ENCODE measurements around the gene CDH16. TPM values are rescaled to one million over a fixed set of nuclear protein-coding genes. Genes with fewer than 3 reads are reported as not detected.

The CDH16 gene
- total RNA-seq, 1 donor from 2014 or later, result not detected

- no peak overlapping the region for H3K27ac ChIP-seq (ENCODE audit: low read depth, low read length)
- no peaks in the 10 kb centered on the region for H3K27me3 ChIP-seq (ENCODE audit: insufficient read depth, low read length)
- H2AFZ ChIP-seq (ENCODE audit: low read depth, low read length), result no peak overlapping the region
- H3K9me3 ChIP-seq (ENCODE audit: insufficient read depth, low read depth, low read length), result no peaks in the 10 kb centered on the region
- Mint-ChIP-seq H3K27ac (ENCODE audit: unreplicated experiment) (no peak overlapping the region), H3K4me3 (ENCODE audit: unreplicated experiment) (no peak overlapping the region), H3K27me3 (ENCODE audit: low read depth, unreplicated experiment) (peaks cover 7% of the 10 kb centered on the region), H3K36me3 (ENCODE audit: low read depth, unreplicated experiment) (peaks cover 1% of the 10 kb centered on the region), H3K9me3 (ENCODE audit: unreplicated experiment) (peaks cover 3% of the 10 kb centered on the region), H3K4me1 (ENCODE audit: low read depth, unreplicated experiment) (peaks cover 19% of the 10 kb centered on the region)
- FAIRE-seq (no peak), DNase-seq (ENCODE audit: low read depth) (no peak)
- no peak overlapping the region for H3K4me3 ChIP-seq (ENCODE audit: insufficient read depth, low read depth, low read length)
- peaks cover 12% of the 10 kb centered on the region for H3K4me1 ChIP-seq (ENCODE audit: insufficient read depth, low read length)
- TF ChIP-seq CTCF (IDR thresholded peaks at IDR 0.05; ENCODE audit: insufficient read depth, low read depth, low read length), result no peak
- no peak for TF ChIP-seq EZH2 (IDR thresholded peaks at IDR 0.05; ENCODE audit: insufficient read depth, low read length)
- H3K79me2 ChIP-seq (ENCODE audit: insufficient read depth, low read length), result no peaks in the 10 kb centered on the region
- no peaks in the 10 kb centered on the region for H3K36me3 ChIP-seq (ENCODE audit: insufficient read depth, low read length)
- peak overlapping the region; percentile 4 for H3K9ac ChIP-seq (ENCODE audit: low read length)
- H4K20me1 ChIP-seq (ENCODE audit: insufficient read depth, low read length), result peaks cover 1% of the 10 kb centered on the region
- no peak overlapping the region for H3K4me2 ChIP-seq (ENCODE audit: low read length)
Measured at GRCh38 chr16:66895689-66895979, 23.1 kb downstream of the CDH16 start.

GRCh38 chr16:66894948-66895688 lies 23.6 kb downstream of the CDH16 start:
- peaks cover 7% of the 10 kb centered on the region for H3K27me3 Mint-ChIP-seq (ENCODE audit: low read depth, unreplicated experiment)
- H3K36me3 Mint-ChIP-seq (ENCODE audit: low read depth, unreplicated experiment), result peaks cover 1% of the 10 kb centered on the region
- H3K27ac Mint-ChIP-seq (ENCODE audit: unreplicated experiment), result no peak overlapping the region
- H3K4me3 ChIP-seq (ENCODE audit: insufficient read depth, low read depth, low read length), result no peak overlapping the region
- H3K9ac ChIP-seq (ENCODE audit: low read length), result peak overlapping the region; percentile 4
- DNase-seq (ENCODE audit: low read depth) (peak; percentile 48), FAIRE-seq (peak; percentile 71)
- H3K4me1 ChIP-seq (ENCODE audit: insufficient read depth, low read length), result peaks cover 7% of the 10 kb centered on the region
- no peaks in the 10 kb centered on the region for H3K79me2 ChIP-seq (ENCODE audit: insufficient read depth, low read length)
- no peak overlapping the region for H3K4me2 ChIP-seq (ENCODE audit: low read length)
- peaks cover 15% of the 10 kb centered on the region for H3K4me1 Mint-ChIP-seq (ENCODE audit: low read depth, unreplicated experiment)
- TF ChIP-seq CTCF (IDR thresholded peaks at IDR 0.05; ENCODE audit: insufficient read depth, low read depth, low read length) (peak; percentile 88), EZH2 (IDR thresholded peaks at IDR 0.05; ENCODE audit: insufficient read depth, low read length) (no peak)
- no peak overlapping the region for H3K27ac ChIP-seq (ENCODE audit: low read depth, low read length)
- peaks cover 3% of the 10 kb centered on the region for H3K9me3 Mint-ChIP-seq (ENCODE audit: unreplicated experiment)
- H3K27me3 ChIP-seq (ENCODE audit: insufficient read depth, low read length), result no peaks in the 10 kb centered on the region
- H3K4me3 Mint-ChIP-seq (ENCODE audit: unreplicated experiment), result no peak overlapping the region
- H2AFZ ChIP-seq (ENCODE audit: low read depth, low read length), result no peak overlapping the region
- no peaks in the 10 kb centered on the region for H3K36me3 ChIP-seq (ENCODE audit: insufficient read depth, low read length)
- peaks cover 4% of the 10 kb centered on the region for H4K20me1 ChIP-seq (ENCODE audit: insufficient read depth, low read length)
- H3K9me3 ChIP-seq (ENCODE audit: insufficient read depth, low read depth, low read length), result no peaks in the 10 kb centered on the region

GRCh38 chr16:66894055-66894454 lies 24.6 kb downstream of the CDH16 start:
- Mint-ChIP-seq H3K27me3 (ENCODE audit: low read depth, unreplicated experiment) (peaks cover 7% of the 10 kb centered on the region), H3K36me3 (ENCODE audit: low read depth, unreplicated experiment) (peaks cover 1% of the 10 kb centered on the region), H3K9me3 (ENCODE audit: unreplicated experiment) (peaks cover 3% of the 10 kb centered on the region), H3K4me3 (ENCODE audit: unreplicated experiment) (no peak overlapping the region), H3K27ac (ENCODE audit: unreplicated experiment) (no peak overlapping the region), H3K4me1 (ENCODE audit: low read depth, unreplicated experiment) (peaks cover 8% of the 10 kb centered on the region)
- Histone ChIP-seq H3K4me1 (ENCODE audit: insufficient read depth, low read length) (no peaks in the 10 kb centered on the region), H3K27ac (ENCODE audit: low read depth, low read length) (no peak overlapping the region), H3K4me3 (ENCODE audit: insufficient read depth, low read depth, low read length) (no peak overlapping the region), H3K79me2 (ENCODE audit: insufficient read depth, low read length) (no peaks in the 10 kb centered on the region), H3K27me3 (ENCODE audit: insufficient read depth, low read length) (no peaks in the 10 kb centered on the region), H3K9me3 (ENCODE audit: insufficient read depth, low read depth, low read length) (no peaks in the 10 kb centered on the region), H3K9ac (ENCODE audit: low read length) (no peak overlapping the region), H3K4me2 (ENCODE audit: low read length) (no peak overlapping the region), H3K36me3 (ENCODE audit: insufficient read depth, low read length) (no peaks in the 10 kb centered on the region), H2AFZ (ENCODE audit: low read depth, low read length) (no peak overlapping the region), H4K20me1 (ENCODE audit: insufficient read depth, low read length) (peaks cover 4% of the 10 kb centered on the region)
- TF ChIP-seq CTCF (IDR thresholded peaks at IDR 0.05; ENCODE audit: insufficient read depth, low read depth, low read length) (no peak), EZH2 (IDR thresholded peaks at IDR 0.05; ENCODE audit: insufficient read depth, low read length) (no peak)
- no peak for DNase-seq (ENCODE audit: low read depth)
- no peak for FAIRE-seq
